Measurements from ENCODE around the gene WDR33.

The WDR33 gene

DNA sequence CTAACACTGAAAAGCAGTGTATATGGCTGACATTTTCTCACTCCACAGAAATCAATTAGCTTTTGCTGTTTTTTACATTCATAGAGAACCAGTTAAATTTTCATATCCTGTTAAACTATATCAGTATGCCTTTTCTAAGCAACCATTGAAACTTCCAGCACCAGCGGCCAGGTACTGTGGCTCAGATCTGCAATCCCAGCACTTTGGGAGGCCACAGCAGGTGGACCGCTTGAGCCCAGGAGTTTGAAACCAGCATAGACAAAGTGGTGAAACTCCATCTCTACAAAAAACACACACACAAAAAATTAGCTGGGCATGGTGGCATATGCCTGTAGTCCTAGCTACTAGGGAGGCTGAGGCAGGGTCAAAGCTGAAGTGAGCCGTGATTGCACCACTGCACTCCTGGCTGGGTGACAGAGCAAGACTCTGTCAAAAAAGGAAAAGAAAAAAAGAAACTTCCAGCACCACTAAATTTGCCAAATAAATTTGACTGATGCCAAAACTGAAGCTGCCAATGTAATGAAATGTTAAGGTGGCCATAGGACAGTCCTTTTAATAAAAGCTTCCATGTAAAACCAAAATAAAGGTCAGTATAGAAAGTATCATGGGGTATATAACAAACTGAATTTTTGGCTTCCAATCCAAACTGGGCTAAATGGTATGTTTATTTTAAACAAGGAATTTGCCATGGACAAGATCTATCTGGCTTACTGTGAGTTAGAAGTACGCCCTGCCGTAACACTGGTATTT lies 106.2 kb downstream of the WDR33 start:
- TF ChIP-seq, protein P1, sequence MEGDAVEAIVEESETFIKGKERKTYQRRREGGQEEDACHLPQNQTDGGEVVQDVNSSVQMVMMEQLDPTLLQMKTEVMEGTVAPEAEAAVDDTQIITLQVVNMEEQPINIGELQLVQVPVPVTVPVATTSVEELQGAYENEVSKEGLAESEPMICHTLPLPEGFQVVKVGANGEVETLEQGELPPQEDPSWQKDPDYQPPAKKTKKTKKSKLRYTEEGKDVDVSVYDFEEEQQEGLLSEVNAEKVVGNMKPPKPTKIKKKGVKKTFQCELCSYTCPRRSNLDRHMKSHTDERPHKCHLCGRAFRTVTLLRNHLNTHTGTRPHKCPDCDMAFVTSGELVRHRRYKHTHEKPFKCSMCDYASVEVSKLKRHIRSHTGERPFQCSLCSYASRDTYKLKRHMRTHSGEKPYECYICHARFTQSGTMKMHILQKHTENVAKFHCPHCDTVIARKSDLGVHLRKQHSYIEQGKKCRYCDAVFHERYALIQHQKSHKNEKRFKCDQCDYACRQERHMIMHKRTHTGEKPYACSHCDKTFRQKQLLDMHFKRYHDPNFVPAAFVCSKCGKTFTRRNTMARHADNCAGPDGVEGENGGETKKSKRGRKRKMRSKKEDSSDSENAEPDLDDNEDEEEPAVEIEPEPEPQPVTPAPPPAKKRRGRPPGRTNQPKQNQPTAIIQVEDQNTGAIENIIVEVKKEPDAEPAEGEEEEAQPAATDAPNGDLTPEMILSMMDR (IDR thresholded peaks at IDR 0.05), result no peak
- peaks cover 0 to 41% (median 22%) of the 10 kb centered on the region in 4 donors for H3K4me1 ChIP-seq
- H3K9me3 ChIP-seq, result no peaks in the 10 kb centered on the region
- H3K27ac ChIP-seq, result peak overlapping the region in 1 of 2 donors; percentile 45
- peak; percentile 69 to 85 for DNase-seq
- H3K4me3 ChIP-seq, result no peak overlapping the region
- H3K27me3 ChIP-seq, result no peaks in the 10 kb centered on the region
- peaks cover 25 to 38% (median 35%) of the 10 kb centered on the region in 3 donors for H3K36me3 ChIP-seq
- intact Hi-C loops (cut with DNase I; ENCODE audit: low total_unique reads), result no loop called here

DNA sequence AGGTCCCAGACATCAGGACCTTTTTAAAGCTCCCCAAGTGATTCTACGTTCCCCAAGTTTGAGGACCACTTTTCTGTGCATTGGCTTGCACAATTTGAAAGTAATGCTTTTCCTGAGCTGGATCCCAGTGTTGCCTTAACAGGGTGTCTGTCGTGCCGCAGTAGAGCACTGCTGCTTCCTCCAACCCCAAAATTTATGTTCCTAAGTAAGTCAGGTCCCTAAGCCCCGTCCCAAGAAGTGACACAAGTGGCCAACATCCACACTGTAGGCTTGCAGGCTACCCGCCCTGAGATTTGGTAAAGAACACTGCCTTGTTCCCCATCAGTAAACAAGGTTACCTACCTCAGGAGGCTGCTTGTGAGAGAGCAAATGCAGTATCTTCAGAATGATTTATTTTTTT lies 107.7 kb downstream of the WDR33 start:
- Histone ChIP-seq H3K36me3 (peaks cover 12 to 23% (median 20%) of the 10 kb centered on the region in 3 donors), H3K27me3 (no peaks in the 10 kb centered on the region), H3K4me1 (peaks cover 0 to 41% (median 22%) of the 10 kb centered on the region in 4 donors), H3K27ac (peak overlapping the region in 1 of 2 donors; percentile 86), H3K4me3 (no peak overlapping the region), H3K9me3 (no peaks in the 10 kb centered on the region)
- TF ChIP-seq, protein P1 (IDR thresholded peaks at IDR 0.05), result no peak
- intact Hi-C loops (cut with DNase I; ENCODE audit: low total_unique reads), result no loop called here
- DNase-seq, result no peak

DNA sequence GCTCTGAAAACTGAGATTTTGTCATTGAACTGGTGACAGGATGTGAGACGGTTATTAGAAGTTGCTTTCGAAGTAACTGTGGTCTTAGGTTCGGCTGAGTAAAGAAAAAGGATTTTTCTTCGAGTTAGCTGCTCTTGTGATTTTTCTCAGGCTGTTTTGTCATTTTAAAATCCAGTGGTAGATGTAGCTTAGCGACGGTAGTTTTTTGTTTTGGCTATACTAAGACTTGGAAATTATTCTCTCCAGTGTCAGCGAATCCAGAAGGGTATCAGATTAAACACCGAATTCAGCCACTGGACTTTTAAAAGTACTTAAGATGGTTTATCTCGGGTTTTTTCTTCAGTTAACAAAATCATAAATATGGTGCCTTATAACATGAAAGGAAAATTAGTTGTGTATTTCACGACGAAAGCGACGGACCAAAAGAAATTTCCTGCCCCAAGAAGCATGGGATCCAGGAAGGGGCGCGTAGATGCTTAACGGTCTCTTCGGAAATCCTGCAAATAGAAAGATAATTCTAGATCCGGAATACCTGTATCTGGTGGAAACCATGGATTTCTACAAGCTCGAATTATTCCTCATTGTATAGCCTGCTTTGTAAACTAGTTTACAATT lies 108.5 kb downstream of the WDR33 start:
- Histone ChIP-seq H3K27me3 (no peaks in the 10 kb centered on the region), H3K36me3 (peaks cover 6 to 15% (median 13%) of the 10 kb centered on the region in 3 donors), H3K27ac (peak overlapping the region; percentile 86), H3K4me1 (peaks cover 0 to 41% (median 22%) of the 10 kb centered on the region in 4 donors), H3K4me3 (peak overlapping the region; percentile 71 to 73), H3K9me3 (no peaks in the 10 kb centered on the region)
- intact Hi-C loops (cut with DNase I; ENCODE audit: low total_unique reads), result no loop called here
- TF ChIP-seq, protein P1 (IDR thresholded peaks at IDR 0.05), result no peak
- DNase-seq, result no peak

DNA sequence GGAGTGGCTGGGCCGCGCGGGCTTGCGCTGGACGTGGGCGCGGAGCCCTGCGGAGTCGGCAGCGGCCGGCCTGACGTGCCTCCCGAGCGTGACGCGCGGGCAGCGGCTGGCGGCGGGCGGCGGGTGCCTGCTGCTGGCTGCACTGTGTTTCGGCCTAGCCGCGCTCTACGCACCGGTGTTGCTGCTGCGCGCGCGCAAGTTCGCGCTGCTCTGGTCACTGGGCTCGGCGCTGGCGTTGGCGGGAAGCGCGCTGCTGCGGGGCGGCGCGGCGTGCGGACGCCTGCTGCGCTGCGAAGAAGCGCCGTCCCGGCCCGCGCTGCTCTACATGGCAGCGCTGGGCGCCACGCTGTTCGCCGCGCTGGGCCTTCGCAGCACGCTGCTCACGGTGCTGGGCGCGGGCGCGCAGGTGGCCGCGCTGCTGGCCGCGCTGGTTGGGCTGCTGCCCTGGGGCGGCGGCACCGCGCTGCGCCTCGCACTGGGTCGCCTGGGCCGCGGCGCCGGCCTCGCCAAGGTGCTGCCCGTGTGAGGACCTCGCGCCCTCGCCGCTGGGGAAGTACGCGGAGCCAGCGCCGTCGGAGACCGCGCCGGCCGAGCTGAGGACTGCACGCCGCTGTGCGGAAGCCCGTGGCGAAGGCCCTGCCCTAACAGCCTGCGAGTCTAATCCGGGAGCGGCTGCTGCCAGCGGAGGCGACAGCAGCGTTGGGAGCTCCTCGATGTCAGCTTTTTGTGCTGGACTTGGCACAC lies 109.1 kb downstream of the WDR33 start:
- DNase-seq, result peak; percentile 67 to 84
- Histone ChIP-seq H3K4me1 (peaks cover 0 to 41% (median 22%) of the 10 kb centered on the region in 4 donors), H3K4me3 (peak overlapping the region; percentile 71 to 73), H3K9me3 (no peaks in the 10 kb centered on the region), H3K27me3 (no peaks in the 10 kb centered on the region), H3K36me3 (peaks cover 6 to 13% (median 11%) of the 10 kb centered on the region in 3 donors), H3K27ac (peak overlapping the region; percentile 86)
- intact Hi-C loops (cut with DNase I; ENCODE audit: low total_unique reads), result no loop called here
- TF ChIP-seq, protein P1 (IDR thresholded peaks at IDR 0.05), result peak in 1 of 2 experiments; percentile 42

DNA sequence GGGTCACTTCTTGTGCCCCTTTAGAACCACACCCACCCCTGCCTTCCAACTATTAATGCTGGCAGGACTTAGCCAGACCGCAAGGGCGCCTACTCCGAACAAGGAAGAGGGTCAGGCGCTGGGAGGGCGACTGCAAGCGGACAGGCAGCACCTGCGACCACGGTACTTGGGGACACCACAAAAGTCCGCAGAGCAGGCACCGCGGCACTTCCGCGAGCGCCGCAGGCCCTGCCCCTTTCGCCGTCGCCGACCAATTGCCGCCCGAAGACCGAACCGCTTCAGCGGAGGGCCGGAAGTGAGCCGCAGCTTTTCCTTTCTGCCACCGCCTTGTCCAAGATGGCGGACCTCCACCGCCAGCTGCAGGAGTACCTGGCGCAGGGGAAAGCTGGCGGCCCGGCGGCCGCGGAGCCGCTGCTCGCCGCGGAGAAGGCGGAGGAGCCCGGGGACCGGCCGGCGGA lies 109.7 kb downstream of the WDR33 start, which contains the start of gene SFT2D3:
Gene SFT2D3 (plus strand): TSS at position 305 of the 458 bp plus-strand sequence. CDS start 32 bp downstream, at position 337.
- Histone ChIP-seq H3K27me3 (no peaks in the 10 kb centered on the region), H3K9me3 (no peaks in the 10 kb centered on the region), H3K4me3 (peak within 1 kb of the TSS; percentile 71 to 73), H3K4me1 (peaks cover 0 to 44% (median 22%) of the 10 kb centered on the region in 4 donors), H3K36me3 (peaks cover 5 to 7% (median 6%) of the 10 kb centered on the region in 3 donors), H3K27ac (peak within 1 kb of the TSS; percentile 86)
- intact Hi-C loops (cut with DNase I; ENCODE audit: low total_unique reads), result no loop called here
- DNase-seq, result peak; percentile 88 to 95
- TF ChIP-seq, protein P1 (IDR thresholded peaks at IDR 0.05), result no peak

Measured in tibial artery (tissue), 4 donors.